Activated T-helper 1 cell treated with anti-CD3 and anti-CD28 coated beads, Interleukin-12 subunit alpha, Interleukin-12 subunit beta, Interleukin-2, Interleukin-4 antibody, amounts not matched to agents 30 ng/mL and 10 ng/mL and 1 ng/mL, durations not matched to agents 14 hours and 24 hours and 36 hours (primary cell): Measurements from ENCODE around the gene SF3A2. TPM values are rescaled to one million over a fixed set of nuclear protein-coding genes. Genes with fewer than 3 reads are reported as not detected.

Source experiments
- total RNA-seq: library from RNA; stranded (reverse); gene quantifications from 2 replicates; pipeline ENCODE4 v1.2.3, GENCODE V29; 2022

Gene SF3A2
- total RNA-seq, 1 donor from 2014 or later, result 153 TPM

Other genes with a start within 250 kb of the SF3A2 start
- 27.5 and 27.7 TPM in 2 replicates for gene BTBD2, start 221.1 kb upstream of the SF3A2 start, total RNA-seq
- gene MKNK2, start 185.6 kb upstream of the SF3A2 start, total RNA-seq, result 150 and 166 TPM in 2 replicates
- 161 and 167 TPM in 2 replicates for gene MOB3A, start 140.5 kb upstream of the SF3A2 start, total RNA-seq
- 6.7 and 7.1 TPM in 2 replicates for gene IZUMO4, start 139.9 kb upstream of the SF3A2 start, total RNA-seq
- gene AP3D1, start 85.3 kb upstream of the SF3A2 start, total RNA-seq, result 120 and 124 TPM in 2 replicates
- gene DOT1L, start 72.9 kb upstream of the SF3A2 start, total RNA-seq, result 119 and 128 TPM in 2 replicates
- gene PLEKHJ1, start 495 bp upstream of the SF3A2 start, total RNA-seq, result 67.5 and 68.2 TPM in 2 replicates
- 2.2 and 4.5 TPM in 2 replicates for gene AMH, start 12.5 kb downstream of the SF3A2 start, total RNA-seq
- 0.34 TPM in 1 of 2 replicates, not detected in the other for gene JSRP1, start 19.6 kb downstream of the SF3A2 start, total RNA-seq
- gene PEAK3, start 45.4 kb downstream of the SF3A2 start, total RNA-seq, result 0.07 and 0.16 TPM in 2 replicates
- gene LINGO3, start 71.3 kb downstream of the SF3A2 start, total RNA-seq, result 0.18 and 0.24 TPM in 2 replicates
- 180 and 193 TPM in 2 replicates for gene LSM7, start 91.8 kb downstream of the SF3A2 start, total RNA-seq
- gene SPPL2B, start 91.9 kb downstream of the SF3A2 start, total RNA-seq, result 71.2 and 71.4 TPM in 2 replicates
- gene TMPRSS9, start 123.4 kb downstream of the SF3A2 start, total RNA-seq, result not detected in 2 replicates
- gene TIMM13, start 190.8 kb downstream of the SF3A2 start, total RNA-seq, result 178 and 185 TPM in 2 replicates
- 109 and 116 TPM in 2 replicates for gene LMNB2, start 220.1 kb downstream of the SF3A2 start, total RNA-seq
- 129 and 132 TPM in 2 replicates for gene GADD45B, start 239.3 kb downstream of the SF3A2 start, total RNA-seq